NCI-H748 (cell line): Measurements from ENCODE around the gene LIN7A.

Experiments
- DNase-seq: peaks from one replicate; lab custom pipeline; 2025; ENCODE audit not compliant: unreplicated experiment; lab: John Stamatoyannopoulos, UW

Gene LIN7A

GRCh38 chr12:80761838-80762237 lies 175.9 kb downstream of the LIN7A start:
- DNase-seq = peak; percentile 21

- DNase-seq = no peak
These were observed 180.9 kb downstream of the LIN7A start for GRCh38 chr12:80756875-80757274.

GRCh38 chr12:80754274-80754673 lies 183.5 kb downstream of the LIN7A start:
- no peak for DNase-seq

GRCh38 chr12:80752464-80752863 lies 185.3 kb downstream of the LIN7A start:
- DNase-seq = no peak

GRCh38 chr12:80749456-80749855 lies 188.3 kb downstream of the LIN7A start:
- no peak for DNase-seq

- DNase-seq = no peak
These were observed 189.9 kb downstream of the LIN7A start for GRCh38 chr12:80747800-80748199.

- DNase-seq = no peak
These were observed 191.8 kb downstream of the LIN7A start for GRCh38 chr12:80745851-80746505.
